ENCODE results near the gene ATG14.

The ATG14 gene

DNA sequence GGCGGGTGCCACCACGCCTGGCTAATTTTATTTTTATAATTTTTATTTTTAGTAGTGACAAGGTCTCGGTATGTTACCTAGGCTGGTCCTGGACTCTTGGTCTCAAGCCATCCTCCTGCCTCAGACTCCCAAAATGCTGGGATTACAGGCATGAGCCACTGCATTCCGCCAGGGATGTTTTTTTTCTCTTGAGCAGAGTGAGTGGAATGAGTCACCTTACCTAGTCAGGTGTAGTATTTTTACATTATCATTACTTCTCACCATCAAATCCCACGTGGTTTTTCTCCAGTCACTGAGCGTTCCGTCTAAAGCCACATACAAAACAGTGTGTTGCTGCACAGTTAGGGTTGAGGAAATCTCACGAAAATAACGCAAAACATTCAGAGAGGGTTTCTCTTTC lies 29.7 kb upstream of the ATG14 start:
- H3K27ac ChIP-seq (ENCODE audit: poor library complexity, severe bottlenecking): no peak overlapping the region
- ATAC-seq (ENCODE audit: low read depth) (no peak), DNase-seq (ENCODE audit: low spot score) (no peak)
- H3K36me3 ChIP-seq (ENCODE audit: low read depth): no peaks in the 10 kb centered on the region
- peaks cover 6% of the 10 kb centered on the region for H3K4me1 ChIP-seq (ENCODE audit: insufficient read depth, poor library complexity, severe bottlenecking)
- TF ChIP-seq, protein P1, sequence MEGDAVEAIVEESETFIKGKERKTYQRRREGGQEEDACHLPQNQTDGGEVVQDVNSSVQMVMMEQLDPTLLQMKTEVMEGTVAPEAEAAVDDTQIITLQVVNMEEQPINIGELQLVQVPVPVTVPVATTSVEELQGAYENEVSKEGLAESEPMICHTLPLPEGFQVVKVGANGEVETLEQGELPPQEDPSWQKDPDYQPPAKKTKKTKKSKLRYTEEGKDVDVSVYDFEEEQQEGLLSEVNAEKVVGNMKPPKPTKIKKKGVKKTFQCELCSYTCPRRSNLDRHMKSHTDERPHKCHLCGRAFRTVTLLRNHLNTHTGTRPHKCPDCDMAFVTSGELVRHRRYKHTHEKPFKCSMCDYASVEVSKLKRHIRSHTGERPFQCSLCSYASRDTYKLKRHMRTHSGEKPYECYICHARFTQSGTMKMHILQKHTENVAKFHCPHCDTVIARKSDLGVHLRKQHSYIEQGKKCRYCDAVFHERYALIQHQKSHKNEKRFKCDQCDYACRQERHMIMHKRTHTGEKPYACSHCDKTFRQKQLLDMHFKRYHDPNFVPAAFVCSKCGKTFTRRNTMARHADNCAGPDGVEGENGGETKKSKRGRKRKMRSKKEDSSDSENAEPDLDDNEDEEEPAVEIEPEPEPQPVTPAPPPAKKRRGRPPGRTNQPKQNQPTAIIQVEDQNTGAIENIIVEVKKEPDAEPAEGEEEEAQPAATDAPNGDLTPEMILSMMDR (IDR thresholded peaks at IDR 0.05; ENCODE audit: poor library complexity, severe bottlenecking): no peak
- no peak overlapping the region for H3K4me3 ChIP-seq (ENCODE audit: severe bottlenecking)
- peaks cover 3% of the 10 kb centered on the region for H3K27me3 ChIP-seq (ENCODE audit: insufficient read depth, poor library complexity, severe bottlenecking)
- H3K9me3 ChIP-seq (ENCODE audit: severe bottlenecking): no peaks in the 10 kb centered on the region

DNA sequence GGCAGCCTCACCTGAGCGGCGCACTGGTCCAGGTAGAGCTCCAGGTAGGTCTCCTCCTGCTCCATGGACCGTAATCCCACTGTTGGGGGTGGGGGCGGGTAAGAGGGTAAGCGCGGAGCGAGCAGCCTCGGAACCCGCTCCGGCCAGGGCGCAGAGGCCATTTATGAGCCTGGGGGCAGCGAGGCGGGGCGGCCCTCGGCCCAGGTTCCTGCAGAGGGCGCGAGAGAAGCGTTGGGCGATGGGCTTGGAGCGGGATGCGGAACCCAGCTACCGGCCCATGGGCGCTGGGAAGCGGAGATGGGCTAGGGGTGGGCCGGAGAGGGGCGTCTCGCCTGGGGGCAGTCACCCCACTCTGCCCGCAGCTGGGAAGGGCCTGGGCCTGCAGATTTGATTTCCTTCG lies 28.8 kb upstream of the ATG14 start, which contains the start of gene TBPL2:
Gene TBPL2, minus strand, starts transcription at position 232 of the 400 bp plus-strand sequence. Its CDS starts 167 bp downstream, at position 65.
- Histone ChIP-seq H3K9me3 (ENCODE audit: severe bottlenecking) (no peaks in the 10 kb centered on the region), H3K4me1 (ENCODE audit: insufficient read depth, poor library complexity, severe bottlenecking) (no peaks in the 10 kb centered on the region), H3K27me3 (ENCODE audit: insufficient read depth, poor library complexity, severe bottlenecking) (peaks cover 3% of the 10 kb centered on the region), H3K27ac (ENCODE audit: poor library complexity, severe bottlenecking) (no peak within 1 kb of the TSS), H3K36me3 (ENCODE audit: low read depth) (no peaks in the 10 kb centered on the region), H3K4me3 (ENCODE audit: severe bottlenecking) (no peak within 1 kb of the TSS)
- ATAC-seq (ENCODE audit: low read depth) (no peak), DNase-seq (ENCODE audit: low spot score) (no peak)
- TF ChIP-seq, protein P1 (IDR thresholded peaks at IDR 0.05; ENCODE audit: poor library complexity, severe bottlenecking): no peak

DNA sequence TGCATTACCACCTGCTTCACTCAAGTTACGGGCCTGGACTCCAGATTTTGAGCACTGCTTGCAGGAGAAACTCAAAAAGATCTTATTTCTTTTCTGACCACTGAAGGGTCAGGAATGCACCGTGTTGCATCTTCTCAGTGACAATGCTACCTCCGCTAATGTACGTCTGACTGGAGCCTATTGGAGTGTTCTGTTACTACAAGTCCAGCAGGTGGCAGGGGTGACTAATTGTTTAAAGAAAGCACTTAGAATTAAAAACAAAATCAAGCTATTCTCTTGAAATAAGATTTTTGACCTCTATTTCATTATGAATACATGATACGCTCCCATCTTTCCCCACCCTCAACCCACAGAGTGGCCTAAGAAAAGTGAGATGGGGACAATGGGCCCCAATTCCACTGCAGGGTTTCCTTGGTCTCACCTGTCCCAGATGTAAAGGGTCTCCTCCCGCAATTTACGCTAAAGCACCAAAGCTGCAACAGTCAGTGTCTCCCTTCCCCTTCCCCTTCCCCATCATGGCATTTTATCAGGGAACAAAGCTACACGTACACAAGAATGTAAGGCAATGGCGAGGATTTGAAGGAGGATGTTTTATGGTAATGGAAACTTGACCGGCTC lies 26.5 kb upstream of the ATG14 start:
- Histone ChIP-seq H3K36me3 (ENCODE audit: low read depth) (no peaks in the 10 kb centered on the region), H3K27me3 (ENCODE audit: insufficient read depth, poor library complexity, severe bottlenecking) (peaks cover 3% of the 10 kb centered on the region), H3K27ac (ENCODE audit: poor library complexity, severe bottlenecking) (no peak overlapping the region), H3K9me3 (ENCODE audit: severe bottlenecking) (no peaks in the 10 kb centered on the region), H3K4me1 (ENCODE audit: insufficient read depth, poor library complexity, severe bottlenecking) (no peaks in the 10 kb centered on the region), H3K4me3 (ENCODE audit: severe bottlenecking) (no peak overlapping the region)
- TF ChIP-seq, protein P1 (IDR thresholded peaks at IDR 0.05; ENCODE audit: poor library complexity, severe bottlenecking): peak; percentile 93
- no peak for DNase-seq (ENCODE audit: low spot score)
- ATAC-seq (ENCODE audit: low read depth): peak; percentile 86

DNA sequence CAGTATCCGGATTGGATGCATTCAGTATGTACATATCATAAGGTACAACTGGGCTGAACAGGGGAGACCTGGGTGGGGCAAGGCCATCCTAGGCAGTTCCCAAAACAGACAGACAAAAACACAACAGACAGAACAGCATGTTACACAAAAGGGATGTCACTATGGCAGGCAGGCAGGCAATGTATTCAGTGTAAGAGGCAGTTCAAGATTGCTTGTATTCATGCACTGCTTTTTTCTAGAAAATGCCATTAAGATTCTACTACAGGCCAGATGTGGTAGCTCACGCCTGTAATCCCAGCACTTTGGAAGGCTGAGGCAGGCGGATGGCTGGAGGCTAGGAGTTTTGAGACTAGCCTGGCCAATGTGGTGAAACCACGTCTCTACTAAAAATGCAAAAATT lies 25.3 kb upstream of the ATG14 start:
- H3K9me3 ChIP-seq (ENCODE audit: severe bottlenecking): no peaks in the 10 kb centered on the region
- ATAC-seq (ENCODE audit: low read depth): no peak
- TF ChIP-seq, protein P1 (IDR thresholded peaks at IDR 0.05; ENCODE audit: poor library complexity, severe bottlenecking): no peak

DNA sequence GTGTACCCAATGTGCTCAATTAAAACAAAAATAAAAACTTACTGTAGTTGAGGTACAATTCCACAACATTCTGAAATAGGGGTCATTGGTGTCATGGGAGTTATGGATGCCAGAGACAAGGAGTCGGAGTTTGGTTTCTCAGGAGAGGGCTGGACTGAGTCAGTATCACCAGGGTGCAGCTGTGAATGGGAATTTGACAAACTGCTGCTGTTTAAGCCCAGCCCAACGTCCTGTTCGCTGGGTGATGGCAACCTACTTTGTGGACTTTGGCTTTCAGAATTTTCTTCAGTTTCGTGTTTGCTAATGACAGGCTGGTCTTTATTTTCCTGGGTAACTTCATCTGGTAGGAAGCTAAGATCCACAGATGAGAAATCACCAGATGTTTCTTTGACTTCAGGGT lies 24.9 kb upstream of the ATG14 start:
- TF ChIP-seq, protein P1 (IDR thresholded peaks at IDR 0.05; ENCODE audit: poor library complexity, severe bottlenecking): no peak
- no peaks in the 10 kb centered on the region for H3K36me3 ChIP-seq (ENCODE audit: low read depth)
- DNase-seq (ENCODE audit: low spot score): no peak

More for the DNA sequence above, 25.3 kb upstream of the ATG14 start:
- H3K36me3 ChIP-seq (ENCODE audit: low read depth): no peaks in the 10 kb centered on the region
- no peak overlapping the region for H3K4me3 ChIP-seq (ENCODE audit: severe bottlenecking)
- H3K27me3 ChIP-seq (ENCODE audit: insufficient read depth, poor library complexity, severe bottlenecking): peaks cover 3% of the 10 kb centered on the region
- DNase-seq (ENCODE audit: low spot score): no peak
- H3K27ac ChIP-seq (ENCODE audit: poor library complexity, severe bottlenecking): no peak overlapping the region
- H3K4me1 ChIP-seq (ENCODE audit: insufficient read depth, poor library complexity, severe bottlenecking): no peaks in the 10 kb centered on the region

More for the DNA sequence above, 24.9 kb upstream of the ATG14 start:
- H3K27ac ChIP-seq (ENCODE audit: poor library complexity, severe bottlenecking): no peak overlapping the region
- no peak overlapping the region for H3K4me3 ChIP-seq (ENCODE audit: severe bottlenecking)
- H3K4me1 ChIP-seq (ENCODE audit: insufficient read depth, poor library complexity, severe bottlenecking): no peaks in the 10 kb centered on the region
- H3K9me3 ChIP-seq (ENCODE audit: severe bottlenecking): no peaks in the 10 kb centered on the region
- no peak for ATAC-seq (ENCODE audit: low read depth)
- H3K27me3 ChIP-seq (ENCODE audit: insufficient read depth, poor library complexity, severe bottlenecking): peaks cover 3% of the 10 kb centered on the region
